ENCODE results near the gene PAGR1. TPM values are rescaled to one million over a fixed set of nuclear protein-coding genes. Genes with fewer than 3 reads are reported as not detected.

PAGR1 gene
- total and polyA plus RNA-seq, 10 of the 15 experiments (the other 5 are each of a cell fraction or from before 2014, with no cell fraction given), result 1.1 to 57.7 (median 23.4) TPM

GRCh38 chr16:29769507-29769906 lies 46.4 kb upstream of the PAGR1 start:
- CTCF ChIA-PET, result interaction anchor here (1.1 to 2.1 kb wide), 4 partner anchors 13 to 79 kb away, joined by 6 to 9 read pairs (median 8); no protein-coding TSS in a partner anchor
- ATAC-seq (no peak), FAIRE-seq (no peak), DNase-seq (ENCODE audit: low read depth, low spot score) (no peak)
- H3K9ac ChIP-seq (ENCODE audit: control insufficient read depth, insufficient read depth, low read length), result no peak overlapping the region
- no peak overlapping the region for H3K27ac ChIP-seq (ENCODE audit: control insufficient read depth, insufficient read depth)
- in situ Hi-C loops (cut with MboI) (no loop called here), intact Hi-C loops (cut with micrococcal nuclease; ENCODE audit: unreplicated experiment) (no loop called here)
- H3K9me3 ChIP-seq (replicated peaks; ENCODE audit: control insufficient read depth, insufficient read depth, low read length), result no peaks in the 10 kb centered on the region
- no peak overlapping the region for H3K4me2 ChIP-seq (ENCODE audit: control insufficient read depth, insufficient read depth)
- H4K20me1 ChIP-seq (ENCODE audit: control insufficient read depth, insufficient read depth), result no peaks in the 10 kb centered on the region
- SMC1A ChIA-PET (ENCODE audit: uncharacterized antibody, unreplicated experiment), result interaction anchor here (0.9 to 1.6 kb wide), 2 partner anchors 10 to 15 kb away, joined by 3 read pairs; no protein-coding TSS in a partner anchor
- POLR2A ChIA-PET, result interaction anchor here (0.6 to 0.9 kb wide), 2 partner anchors 15 to 246 kb away, joined by 4 read pairs; no protein-coding TSS in a partner anchor
- H3K79me2 ChIP-seq (ENCODE audit: control insufficient read depth, insufficient read depth, low read length), result no peaks in the 10 kb centered on the region
- TF ChIP-seq RBBP5 (conservative IDR thresholded peaks at IDR 0.05) (no peak), MXI1 (IDR thresholded peaks at IDR 0.05; ENCODE audit: low read depth, low read length) (no peak), PML (IDR thresholded peaks at IDR 0.05; ENCODE audit: low read length) (no peak)
- 14% methylated on average over 2 of the region's 2 CpGs for whole genome bisulfite sequencing (ENCODE audit: insufficient coverage, insufficient replicate concordance, low lambda C conversion rate, missing lambda C conversion rate)
- H3K36me3 ChIP-seq (ENCODE audit: control insufficient read depth in 2 of 2, insufficient read depth in 2 of 2, low read length in 1 of 2), result no peaks in the 10 kb centered on the region
- H3K4me3 ChIP-seq, result no peak overlapping the region
- no peaks in the 10 kb centered on the region for H3K4me1 ChIP-seq (ENCODE audit: control insufficient read depth, insufficient read depth, low read length)
- no peaks in the 10 kb centered on the region for H3K27me3 ChIP-seq (replicated peaks in 1 of 2; ENCODE audit: control insufficient read depth in 2 of 2, insufficient read depth in 2 of 2, low read length in 1 of 2)
- no peak overlapping the region for H2AFZ ChIP-seq (ENCODE audit: control insufficient read depth, low read depth, low read length)
- no TSS peak for BruUV-seq (replicated peaks)
- RAD21 ChIA-PET (ENCODE audit: unreplicated experiment), result interaction anchor here (1.5 kb wide), 1 partner anchor 40 kb away, joined by 4 read pairs; no protein-coding TSS in a partner anchor

GRCh38 chr16:29770250-29770929 lies 45.6 kb upstream of the PAGR1 start:
- POLR2A ChIA-PET, result interaction anchor here (0.6 to 1.0 kb wide), 2 partner anchors 16 to 245 kb away, joined by 3 to 4 read pairs; no protein-coding TSS in a partner anchor
- DNase-seq (ENCODE audit: low read depth, low spot score) (no peak), ATAC-seq (no peak), FAIRE-seq (no peak)
- H3K27ac ChIP-seq (ENCODE audit: control insufficient read depth, insufficient read depth), result no peak overlapping the region
- intact Hi-C loops (cut with micrococcal nuclease; ENCODE audit: unreplicated experiment) (no loop called here), in situ Hi-C loops (cut with MboI) (no loop called here)
- no peaks in the 10 kb centered on the region for H3K4me1 ChIP-seq (ENCODE audit: control insufficient read depth, insufficient read depth, low read length)
- H3K79me2 ChIP-seq (ENCODE audit: control insufficient read depth, insufficient read depth, low read length), result no peaks in the 10 kb centered on the region
- 75% methylated on average over 7 of the region's 7 CpGs for WGBS (ENCODE audit: insufficient coverage, insufficient replicate concordance, low lambda C conversion rate, missing lambda C conversion rate)
- H4K20me1 ChIP-seq (ENCODE audit: control insufficient read depth, insufficient read depth), result no peaks in the 10 kb centered on the region
- no peak overlapping the region for H3K9ac ChIP-seq (ENCODE audit: control insufficient read depth, insufficient read depth, low read length)
- CTCF ChIA-PET, result interaction anchor here (1.1 to 1.7 kb wide), 2 partner anchors 14 to 16 kb away, joined by 7 to 8 read pairs; no protein-coding TSS in a partner anchor
- RAD21 ChIA-PET (ENCODE audit: unreplicated experiment), result no interaction called here
- no TSS peak for BruUV-seq (replicated peaks)
- H3K27me3 ChIP-seq (replicated peaks in 1 of 2; ENCODE audit: control insufficient read depth in 2 of 2, insufficient read depth in 2 of 2, low read length in 1 of 2), result no peaks in the 10 kb centered on the region
- H2AFZ ChIP-seq (ENCODE audit: control insufficient read depth, low read depth, low read length), result no peak overlapping the region
- H3K4me2 ChIP-seq (ENCODE audit: control insufficient read depth, insufficient read depth), result no peak overlapping the region
- no peaks in the 10 kb centered on the region for H3K9me3 ChIP-seq (replicated peaks; ENCODE audit: control insufficient read depth, insufficient read depth, low read length)
- H3K36me3 ChIP-seq (ENCODE audit: control insufficient read depth in 2 of 2, insufficient read depth in 2 of 2, low read length in 1 of 2), result no peaks in the 10 kb centered on the region
- H3K4me3 ChIP-seq, result no peak overlapping the region
- SMC1A ChIA-PET (ENCODE audit: uncharacterized antibody, unreplicated experiment), result interaction anchor here (0.7 kb wide), 1 partner anchor 17 kb away, joined by 3 read pairs; no protein-coding TSS in a partner anchor
- TF ChIP-seq WRNIP1 (IDR thresholded peaks at IDR 0.05; ENCODE audit: borderline replicate concordance, low read depth, low read length) (no peak), BMI1 (IDR thresholded peaks at IDR 0.05; ENCODE audit: borderline replicate concordance) (no peak), NR2C1 (IDR thresholded peaks at IDR 0.05) (no peak), ZBTB4 (CRISPR knock-in tag; IDR thresholded peaks at IDR 0.05) (no peak), NFYA (IDR thresholded peaks at IDR 0.05; ENCODE audit: borderline replicate concordance, low read depth, low read length) (no peak), ESRRA (IDR thresholded peaks at IDR 0.05; ENCODE audit: low read length) (no peak), MEF2A (IDR thresholded peaks at IDR 0.05; ENCODE audit: insufficient read depth, low read depth, low read length) (no peak), SMAD1 (IDR thresholded peaks at IDR 0.05; ENCODE audit: low read depth, partially characterized antibody) (no peak), ASH2L (IDR thresholded peaks at IDR 0.05; ENCODE audit: borderline replicate concordance, low read depth) (no peak), IRF3 (IDR thresholded peaks at IDR 0.05) (no peak)
